Measurements from ENCODE around the gene NSUN5.
"Not testable (repeated sequence)": the region's sequence is repeated elsewhere in the genome, so short reads cannot be mapped to it uniquely, and the experiment has no call there.

DNA sequence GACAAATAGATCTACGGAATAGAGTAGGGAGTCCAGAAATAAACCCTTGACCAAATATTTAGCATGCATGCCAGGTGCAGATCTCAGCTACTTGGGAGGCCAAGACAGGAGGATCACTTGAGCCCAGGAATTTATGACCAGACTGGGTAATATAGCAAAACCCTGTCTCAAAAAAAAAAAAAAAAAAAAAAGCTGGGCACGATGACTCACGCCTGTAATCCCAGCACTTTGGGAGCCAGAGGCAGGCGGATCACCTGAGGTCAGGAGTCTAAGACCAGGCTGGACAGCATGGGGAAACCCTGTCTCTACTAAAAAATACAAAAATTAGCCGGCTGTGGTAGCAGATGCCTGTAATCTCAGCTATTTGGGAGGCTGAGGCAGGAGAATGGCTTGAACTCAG is 31.4 kb downstream of the NSUN5 start:
- TF ChIP-seq POLR2AphosphoS5 (IDR thresholded peaks at IDR 0.05) = not testable (repeated sequence)
- TF ChIP-seq, protein P1, sequence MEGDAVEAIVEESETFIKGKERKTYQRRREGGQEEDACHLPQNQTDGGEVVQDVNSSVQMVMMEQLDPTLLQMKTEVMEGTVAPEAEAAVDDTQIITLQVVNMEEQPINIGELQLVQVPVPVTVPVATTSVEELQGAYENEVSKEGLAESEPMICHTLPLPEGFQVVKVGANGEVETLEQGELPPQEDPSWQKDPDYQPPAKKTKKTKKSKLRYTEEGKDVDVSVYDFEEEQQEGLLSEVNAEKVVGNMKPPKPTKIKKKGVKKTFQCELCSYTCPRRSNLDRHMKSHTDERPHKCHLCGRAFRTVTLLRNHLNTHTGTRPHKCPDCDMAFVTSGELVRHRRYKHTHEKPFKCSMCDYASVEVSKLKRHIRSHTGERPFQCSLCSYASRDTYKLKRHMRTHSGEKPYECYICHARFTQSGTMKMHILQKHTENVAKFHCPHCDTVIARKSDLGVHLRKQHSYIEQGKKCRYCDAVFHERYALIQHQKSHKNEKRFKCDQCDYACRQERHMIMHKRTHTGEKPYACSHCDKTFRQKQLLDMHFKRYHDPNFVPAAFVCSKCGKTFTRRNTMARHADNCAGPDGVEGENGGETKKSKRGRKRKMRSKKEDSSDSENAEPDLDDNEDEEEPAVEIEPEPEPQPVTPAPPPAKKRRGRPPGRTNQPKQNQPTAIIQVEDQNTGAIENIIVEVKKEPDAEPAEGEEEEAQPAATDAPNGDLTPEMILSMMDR (IDR thresholded peaks at IDR 0.05) = not testable (repeated sequence)

All from gastroesophageal sphincter (tissue), 3 donors.